Measurements from ENCODE around the gene ZNF607.
"Not testable (repeated sequence)": the region's sequence is repeated elsewhere in the genome, so short reads cannot be mapped to it uniquely, and the experiment has no call there.

The ZNF607 gene

GRCh38 chr19:37719111-37719926, at the start of gene ZNF607:
Gene ZNF607 (minus strand): TSS chr19:37719761. CDS start chr19:37711618, 8,143 bp downstream.
- peak; percentile 93 to 95 for DNase-seq

- no peak for DNase-seq
These were observed 43.9 kb upstream of the ZNF607 start for GRCh38 chr19:37763488-37763887.

GRCh38 chr19:37757683-37758082, 38.1 kb upstream of the ZNF607 start:
- not testable (repeated sequence) for DNase-seq

- no peak for DNase-seq
These were observed 18.8 kb upstream of the ZNF607 start for GRCh38 chr19:37738371-37738770.

GRCh38 chr19:37725181-37725580, 5.6 kb upstream of the ZNF607 start:
- no peak for DNase-seq

- no peak for DNase-seq
These were observed 335 bp upstream of the ZNF607 start for GRCh38 chr19:37719927-37720265.

- DNase-seq, result no peak
These were observed 1.3 kb downstream of the ZNF607 start for GRCh38 chr19:37718304-37718703.

- DNase-seq, result no peak
These were observed 3.4 kb downstream of the ZNF607 start for GRCh38 chr19:37716140-37716539.

- no peak for DNase-seq
These were observed 13.4 kb downstream of the ZNF607 start for GRCh38 chr19:37706052-37706605.

GRCh38 chr19:37699057-37699456, 20.5 kb downstream of the ZNF607 start:
- DNase-seq, result no peak

- no peak for DNase-seq
These were observed 21.3 kb downstream of the ZNF607 start for GRCh38 chr19:37698216-37698615.

GRCh38 chr19:37695144-37695899, 24.2 kb downstream of the ZNF607 start:
- no peak for DNase-seq

- DNase-seq, result no peak
These were observed 26.5 kb downstream of the ZNF607 start for GRCh38 chr19:37692956-37693620.

GRCh38 chr19:37691881-37692504, 27.6 kb downstream of the ZNF607 start:
- DNase-seq, result no peak

GRCh38 chr19:37683520-37683919, 36.0 kb downstream of the ZNF607 start:
- DNase-seq, result no peak

- DNase-seq, result no peak
These were observed 50.1 kb downstream of the ZNF607 start for GRCh38 chr19:37669450-37669914.

- not testable (repeated sequence) for DNase-seq
These were observed 62.4 kb downstream of the ZNF607 start for GRCh38 chr19:37657157-37657556.

GRCh38 chr19:37655689-37656371, 63.7 kb downstream of the ZNF607 start:
- peak; percentile 86 to 88 for DNase-seq

- peak; percentile 91 to 92 for DNase-seq
These were observed 64.3 kb downstream of the ZNF607 start, which contains the start of gene ZFP30 for GRCh38 chr19:37655301-37655688. Gene ZFP30 (minus strand): TSS chr19:37655465. CDS start chr19:37647822, 7,643 bp downstream.

GRCh38 chr19:37654629-37655300, 64.8 kb downstream of the ZNF607 start:
- peak in 1 of 2 experiments; percentile 59 for DNase-seq

GRCh38 chr19:37654118-37654517, 65.4 kb downstream of the ZNF607 start:
- no peak for DNase-seq
